ENCODE results near the gene PSMA5.

DNA sequence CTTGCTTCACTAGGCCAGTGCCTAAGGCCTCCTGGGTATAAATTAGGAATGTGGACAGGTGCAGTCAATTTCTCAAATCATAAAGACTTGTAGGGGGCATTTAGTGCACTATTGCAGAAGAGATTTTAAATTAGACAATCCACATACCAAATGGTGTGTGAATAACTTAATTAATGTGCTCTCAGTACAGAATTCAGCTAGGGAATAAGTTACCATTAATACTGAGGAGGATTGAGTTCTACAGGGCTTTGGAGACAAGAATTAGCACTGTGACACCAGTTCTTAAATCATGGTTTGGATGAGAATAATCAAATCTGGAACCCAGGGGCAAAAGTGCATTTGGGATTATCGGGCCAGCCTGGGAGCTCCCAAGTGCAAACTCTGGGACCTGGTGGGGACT lies 41.8 kb upstream of the PSMA5 start:
- TF ChIP-seq POLR2AphosphoS5 (IDR thresholded peaks at IDR 0.05) (no peak), RAD21 (conservative IDR thresholded peaks at IDR 0.05) (no peak), TAF1 (IDR thresholded peaks at IDR 0.05; ENCODE audit: low read depth) (no peak), EP300 (conservative IDR thresholded peaks at IDR 0.05; ENCODE audit: poor library complexity, severe bottlenecking) (no peak), EZH2 (IDR thresholded peaks at IDR 0.05; ENCODE audit: borderline replicate concordance, insufficient read depth, low read length, poor library complexity, severe bottlenecking) (no peak)
- TF ChIP-seq, protein P1, sequence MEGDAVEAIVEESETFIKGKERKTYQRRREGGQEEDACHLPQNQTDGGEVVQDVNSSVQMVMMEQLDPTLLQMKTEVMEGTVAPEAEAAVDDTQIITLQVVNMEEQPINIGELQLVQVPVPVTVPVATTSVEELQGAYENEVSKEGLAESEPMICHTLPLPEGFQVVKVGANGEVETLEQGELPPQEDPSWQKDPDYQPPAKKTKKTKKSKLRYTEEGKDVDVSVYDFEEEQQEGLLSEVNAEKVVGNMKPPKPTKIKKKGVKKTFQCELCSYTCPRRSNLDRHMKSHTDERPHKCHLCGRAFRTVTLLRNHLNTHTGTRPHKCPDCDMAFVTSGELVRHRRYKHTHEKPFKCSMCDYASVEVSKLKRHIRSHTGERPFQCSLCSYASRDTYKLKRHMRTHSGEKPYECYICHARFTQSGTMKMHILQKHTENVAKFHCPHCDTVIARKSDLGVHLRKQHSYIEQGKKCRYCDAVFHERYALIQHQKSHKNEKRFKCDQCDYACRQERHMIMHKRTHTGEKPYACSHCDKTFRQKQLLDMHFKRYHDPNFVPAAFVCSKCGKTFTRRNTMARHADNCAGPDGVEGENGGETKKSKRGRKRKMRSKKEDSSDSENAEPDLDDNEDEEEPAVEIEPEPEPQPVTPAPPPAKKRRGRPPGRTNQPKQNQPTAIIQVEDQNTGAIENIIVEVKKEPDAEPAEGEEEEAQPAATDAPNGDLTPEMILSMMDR (IDR thresholded peaks at IDR 0.05; ENCODE audit: poor library complexity, severe bottlenecking) = no peak

All from neural cell (in vitro differentiated cells).